NCI-H446 (cell line): Measurements from ENCODE around the gene KHSRP.

ENCODE experiments used
- DNase-seq, 2 experiments: peaks; one replicate each; lab custom pipeline; 2025; lab: John Stamatoyannopoulos, UW

KHSRP gene

GRCh38 chr19:6384381-6384780 lies 40.2 kb downstream of the KHSRP start:
- no peak for DNase-seq

GRCh38 chr19:6383188-6383587 lies 41.4 kb downstream of the KHSRP start:
- no peak for DNase-seq

- DNase-seq, result no peak
Measured at GRCh38 chr19:6381030-6381750, 43.4 kb downstream of the KHSRP start.

GRCh38 chr19:6379744-6380143 lies 44.9 kb downstream of the KHSRP start:
- DNase-seq, result no peak

- DNase-seq, result no peak
Measured at GRCh38 chr19:6378486-6378885, 46.1 kb downstream of the KHSRP start.

- DNase-seq, result no peak
Measured at GRCh38 chr19:6378041-6378440, 46.6 kb downstream of the KHSRP start.

GRCh38 chr19:6376512-6377190 lies 48.0 kb downstream of the KHSRP start:
- no peak for DNase-seq

GRCh38 chr19:6375411-6376010 lies 49.1 kb downstream of the KHSRP start, which contains the start of gene PSPN:
Gene PSPN (minus strand): TSS chr19:6375933. CDS start chr19:6375849, 84 bp downstream.
- no peak for DNase-seq

GRCh38 chr19:6374711-6375410 lies 49.8 kb downstream of the KHSRP start:
- no peak for DNase-seq

GRCh38 chr19:6374161-6374709 lies 50.4 kb downstream of the KHSRP start:
- DNase-seq, result no peak

GRCh38 chr19:6373813-6374108 lies 50.9 kb downstream of the KHSRP start:
- no peak for DNase-seq

GRCh38 chr19:6373096-6373812 lies 51.4 kb downstream of the KHSRP start:
- DNase-seq, result peak; percentile 99 to 100

GRCh38 chr19:6372594-6373095 lies 52.0 kb downstream of the KHSRP start, which contains the start of gene ALKBH7:
Gene ALKBH7 (plus strand): TSS chr19:6372794. CDS start chr19:6372821, 27 bp downstream.
- peak; percentile 99 to 100 for DNase-seq

GRCh38 chr19:6364353-6364752 lies 60.3 kb downstream of the KHSRP start:
- no peak for DNase-seq
